HL-60 (cell line): ENCODE data around the gene CENPA.

Experiments
- POLR2AphosphoS5 ChIP-seq: IDR thresholded peaks from 2 replicates; pipeline ENCODE4 v1.6.1; 2012; ENCODE audit warnings: low read depth
- SPI1 ChIP-seq: IDR thresholded peaks from 2 replicates; pipeline ENCODE4 v1.6.1; 2012; ENCODE audit warnings: low read depth, mild to moderate bottlenecking, borderline replicate concordance
- TF ChIP-seq, protein P1 (sequence below): IDR thresholded peaks from one replicate; pipeline ENCODE4 v1.5.1; 2011; ENCODE audit warnings: low read length, control low read depth, inconsistent platforms; ENCODE audit not compliant: insufficient read depth
- TF ChIP-seq, protein P2 (sequence below): IDR thresholded peaks from 2 replicates; pipeline ENCODE4 v1.6.1; 2012; ENCODE audit warnings: low read depth; ENCODE audit not compliant: insufficient replicate concordance

DNA sequence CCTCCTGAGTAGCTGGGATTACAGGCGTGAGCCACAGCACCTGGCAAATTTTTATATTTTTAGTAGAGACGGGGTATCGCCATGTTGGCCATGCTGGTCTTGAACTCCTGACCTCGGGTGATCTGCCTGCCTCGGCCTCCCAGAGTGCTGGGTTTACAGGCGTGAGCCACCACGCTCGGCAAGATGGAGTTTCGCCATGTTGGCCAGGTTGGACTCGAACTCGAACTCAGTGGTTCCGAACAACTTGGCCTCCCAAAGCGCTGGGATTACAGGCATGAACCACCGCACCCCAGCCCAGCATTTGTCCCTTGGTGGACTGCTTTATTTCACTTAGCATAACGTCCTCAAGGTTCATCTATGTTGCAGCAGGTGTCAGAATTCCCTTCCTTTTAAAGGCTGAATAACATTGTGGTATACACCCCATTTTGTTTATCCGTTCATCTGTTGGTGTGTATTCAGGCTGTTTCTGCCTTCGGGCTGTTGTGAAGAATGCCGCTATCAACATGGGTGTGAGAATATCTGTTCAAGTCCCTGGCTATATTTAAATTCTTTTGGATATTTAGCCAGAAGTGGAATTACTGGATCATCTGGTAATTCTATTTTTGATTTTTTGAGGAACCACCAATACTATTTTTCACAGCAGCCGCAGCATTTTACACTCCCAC is 1.2 kb upstream of the CENPA start:
- TF ChIP-seq, protein P1, sequence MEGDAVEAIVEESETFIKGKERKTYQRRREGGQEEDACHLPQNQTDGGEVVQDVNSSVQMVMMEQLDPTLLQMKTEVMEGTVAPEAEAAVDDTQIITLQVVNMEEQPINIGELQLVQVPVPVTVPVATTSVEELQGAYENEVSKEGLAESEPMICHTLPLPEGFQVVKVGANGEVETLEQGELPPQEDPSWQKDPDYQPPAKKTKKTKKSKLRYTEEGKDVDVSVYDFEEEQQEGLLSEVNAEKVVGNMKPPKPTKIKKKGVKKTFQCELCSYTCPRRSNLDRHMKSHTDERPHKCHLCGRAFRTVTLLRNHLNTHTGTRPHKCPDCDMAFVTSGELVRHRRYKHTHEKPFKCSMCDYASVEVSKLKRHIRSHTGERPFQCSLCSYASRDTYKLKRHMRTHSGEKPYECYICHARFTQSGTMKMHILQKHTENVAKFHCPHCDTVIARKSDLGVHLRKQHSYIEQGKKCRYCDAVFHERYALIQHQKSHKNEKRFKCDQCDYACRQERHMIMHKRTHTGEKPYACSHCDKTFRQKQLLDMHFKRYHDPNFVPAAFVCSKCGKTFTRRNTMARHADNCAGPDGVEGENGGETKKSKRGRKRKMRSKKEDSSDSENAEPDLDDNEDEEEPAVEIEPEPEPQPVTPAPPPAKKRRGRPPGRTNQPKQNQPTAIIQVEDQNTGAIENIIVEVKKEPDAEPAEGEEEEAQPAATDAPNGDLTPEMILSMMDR = no peak
- TF ChIP-seq POLR2AphosphoS5 = no peak
- TF ChIP-seq, protein P2, sequence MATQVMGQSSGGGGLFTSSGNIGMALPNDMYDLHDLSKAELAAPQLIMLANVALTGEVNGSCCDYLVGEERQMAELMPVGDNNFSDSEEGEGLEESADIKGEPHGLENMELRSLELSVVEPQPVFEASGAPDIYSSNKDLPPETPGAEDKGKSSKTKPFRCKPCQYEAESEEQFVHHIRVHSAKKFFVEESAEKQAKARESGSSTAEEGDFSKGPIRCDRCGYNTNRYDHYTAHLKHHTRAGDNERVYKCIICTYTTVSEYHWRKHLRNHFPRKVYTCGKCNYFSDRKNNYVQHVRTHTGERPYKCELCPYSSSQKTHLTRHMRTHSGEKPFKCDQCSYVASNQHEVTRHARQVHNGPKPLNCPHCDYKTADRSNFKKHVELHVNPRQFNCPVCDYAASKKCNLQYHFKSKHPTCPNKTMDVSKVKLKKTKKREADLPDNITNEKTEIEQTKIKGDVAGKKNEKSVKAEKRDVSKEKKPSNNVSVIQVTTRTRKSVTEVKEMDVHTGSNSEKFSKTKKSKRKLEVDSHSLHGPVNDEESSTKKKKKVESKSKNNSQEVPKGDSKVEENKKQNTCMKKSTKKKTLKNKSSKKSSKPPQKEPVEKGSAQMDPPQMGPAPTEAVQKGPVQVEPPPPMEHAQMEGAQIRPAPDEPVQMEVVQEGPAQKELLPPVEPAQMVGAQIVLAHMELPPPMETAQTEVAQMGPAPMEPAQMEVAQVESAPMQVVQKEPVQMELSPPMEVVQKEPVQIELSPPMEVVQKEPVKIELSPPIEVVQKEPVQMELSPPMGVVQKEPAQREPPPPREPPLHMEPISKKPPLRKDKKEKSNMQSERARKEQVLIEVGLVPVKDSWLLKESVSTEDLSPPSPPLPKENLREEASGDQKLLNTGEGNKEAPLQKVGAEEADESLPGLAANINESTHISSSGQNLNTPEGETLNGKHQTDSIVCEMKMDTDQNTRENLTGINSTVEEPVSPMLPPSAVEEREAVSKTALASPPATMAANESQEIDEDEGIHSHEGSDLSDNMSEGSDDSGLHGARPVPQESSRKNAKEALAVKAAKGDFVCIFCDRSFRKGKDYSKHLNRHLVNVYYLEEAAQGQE = no peak
- TF ChIP-seq SPI1 = no peak
